Activated CD8-positive, alpha-beta T cell treated with anti-CD3 and anti-CD28 coated beads, Interleukin-2, amount 10 ng/mL, durations not matched to agents 7 days and 5 days (primary cell): ENCODE measurements around the gene SH3RF1. TPM values are rescaled to one million over a fixed set of nuclear protein-coding genes. Genes with fewer than 3 reads are reported as not detected.

Experiments
- ATAC-seq: fragments of 150-1000 bp; cut with Tn5 transposase; one replicate; pipeline ENCODE4 v1.10.0; 2021; ENCODE audit warnings: moderate library complexity
- CTCF ChIA-PET: fragments of 350-600 bp; sonication (Branson Sonifier 250); formaldehyde crosslinking; loops from one replicate; lab custom pipeline; 2021; ENCODE audit warnings: antibody characterized with exemption; lab: Charles Lee
- POLR2A ChIA-PET: fragments of 350-600 bp; sonication (Branson Sonifier 250); formaldehyde crosslinking; loops from one replicate; lab custom pipeline; 2021; ENCODE audit warnings: antibody characterized with exemption; lab: Charles Lee
- DNase-seq: peaks from one replicate; pipeline ENCODE4 v3.0.0-alpha.2; 2020
- H3K27ac Mint-ChIP-seq: one replicate; pipeline ENCODE4 v1.8.0; 2021; ENCODE audit warnings: mild to moderate bottlenecking, mixed read lengths
- H3K27me3 Mint-ChIP-seq: one replicate; pipeline ENCODE4 v1.8.0; 2021; ENCODE audit warnings: low read depth, mixed read lengths
- H3K36me3 Mint-ChIP-seq: one replicate; pipeline ENCODE4 v1.8.0; 2021; ENCODE audit warnings: low read depth, mixed read lengths
- H3K4me1 Mint-ChIP-seq: one replicate; pipeline ENCODE4 v1.8.0; 2021; ENCODE audit warnings: low read depth, mixed read lengths
- H3K4me3 Mint-ChIP-seq: one replicate; pipeline ENCODE4 v1.8.0; 2021; ENCODE audit warnings: mild to moderate bottlenecking, mixed read lengths
- H3K9me3 Mint-ChIP-seq: one replicate; pipeline ENCODE4 v1.8.0; 2022; ENCODE audit warnings: mixed read lengths; ENCODE audit not compliant: insufficient read depth
- total RNA-seq, 2 experiments: library from RNA; stranded (reverse); gene quantifications; one replicate each; pipeline ENCODE4 v1.2.3, GENCODE V29; 2021

The SH3RF1 gene
- total RNA-seq, 2 experiments from 2014 or later: 0.08 to 0.18 TPM

GRCh38 chr4:169256101-169256612 lies 14.6 kb downstream of the SH3RF1 start:
- Mint-ChIP-seq H3K36me3 (no peaks in the 10 kb centered on the region), H3K27ac (no peak overlapping the region), H3K4me3 (no peak overlapping the region), H3K4me1 (no peaks in the 10 kb centered on the region), H3K9me3 (no peaks in the 10 kb centered on the region), H3K27me3 (peaks cover 16% of the 10 kb centered on the region)
- ChIA-PET POLR2A (no interaction called here), CTCF (no interaction called here)
- DNase-seq: no peak
- no peak for ATAC-seq

GRCh38 chr4:169254546-169254983 lies 16.2 kb downstream of the SH3RF1 start:
- no peaks in the 10 kb centered on the region for H3K36me3 Mint-ChIP-seq
- no peak overlapping the region for H3K27ac Mint-ChIP-seq
- ChIA-PET CTCF (no interaction called here), POLR2A (no interaction called here)
- ATAC-seq (no peak), DNase-seq (no peak)
- H3K27me3 Mint-ChIP-seq: peaks cover 11% of the 10 kb centered on the region
- no peak overlapping the region for H3K4me3 Mint-ChIP-seq
- no peaks in the 10 kb centered on the region for H3K9me3 Mint-ChIP-seq
- H3K4me1 Mint-ChIP-seq: no peaks in the 10 kb centered on the region

GRCh38 chr4:169253904-169254303 lies 16.9 kb downstream of the SH3RF1 start:
- ChIA-PET CTCF (no interaction called here), POLR2A (no interaction called here)
- Mint-ChIP-seq H3K4me1 (no peaks in the 10 kb centered on the region), H3K27ac (no peak overlapping the region), H3K4me3 (no peak overlapping the region), H3K27me3 (peaks cover 8% of the 10 kb centered on the region), H3K9me3 (no peaks in the 10 kb centered on the region), H3K36me3 (no peaks in the 10 kb centered on the region)
- ATAC-seq: no peak
- no peak for DNase-seq

- H3K36me3 Mint-ChIP-seq: no peaks in the 10 kb centered on the region
- ChIA-PET POLR2A (no interaction called here), CTCF (no interaction called here)
- H3K4me1 Mint-ChIP-seq: no peaks in the 10 kb centered on the region
- H3K27me3 Mint-ChIP-seq: peaks cover 6% of the 10 kb centered on the region
- ATAC-seq (no peak), DNase-seq (no peak)
- H3K4me3 Mint-ChIP-seq: no peak overlapping the region
- H3K27ac Mint-ChIP-seq: no peak overlapping the region
- H3K9me3 Mint-ChIP-seq: no peaks in the 10 kb centered on the region
Observed at GRCh38 chr4:169253113-169253671, 17.6 kb downstream of the SH3RF1 start.

- Mint-ChIP-seq H3K4me1 (no peaks in the 10 kb centered on the region), H3K4me3 (no peak overlapping the region), H3K36me3 (no peaks in the 10 kb centered on the region), H3K27me3 (peaks cover 4% of the 10 kb centered on the region), H3K9me3 (no peaks in the 10 kb centered on the region), H3K27ac (no peak overlapping the region)
- ChIA-PET CTCF (no interaction called here), POLR2A (no interaction called here)
- no peak for ATAC-seq
- DNase-seq: no peak
Observed at GRCh38 chr4:169252339-169253112, 18.2 kb downstream of the SH3RF1 start.

GRCh38 chr4:169251291-169252235 lies 19.2 kb downstream of the SH3RF1 start:
- CTCF ChIA-PET: no interaction called here
- H3K27ac Mint-ChIP-seq: no peak overlapping the region
- ATAC-seq (no peak), DNase-seq (no peak)
- no peaks in the 10 kb centered on the region for H3K9me3 Mint-ChIP-seq
- H3K4me3 Mint-ChIP-seq: no peak overlapping the region
- peaks cover 4% of the 10 kb centered on the region for H3K27me3 Mint-ChIP-seq
- no peaks in the 10 kb centered on the region for H3K4me1 Mint-ChIP-seq
- POLR2A ChIA-PET: no interaction called here
- H3K36me3 Mint-ChIP-seq: no peaks in the 10 kb centered on the region

- H3K27ac Mint-ChIP-seq: no peak overlapping the region
- no peak overlapping the region for H3K4me3 Mint-ChIP-seq
- peaks cover 4% of the 10 kb centered on the region for H3K27me3 Mint-ChIP-seq
- no peak for ATAC-seq
- no peaks in the 10 kb centered on the region for H3K9me3 Mint-ChIP-seq
- ChIA-PET POLR2A (no interaction called here), CTCF (no interaction called here)
- DNase-seq: no peak
- no peaks in the 10 kb centered on the region for H3K4me1 Mint-ChIP-seq
- H3K36me3 Mint-ChIP-seq: no peaks in the 10 kb centered on the region
Observed at GRCh38 chr4:169250796-169251195, 20.0 kb downstream of the SH3RF1 start.

GRCh38 chr4:169249999-169250398 lies 20.8 kb downstream of the SH3RF1 start:
- Mint-ChIP-seq H3K9me3 (no peaks in the 10 kb centered on the region), H3K27ac (no peak overlapping the region), H3K27me3 (peaks cover 4% of the 10 kb centered on the region), H3K36me3 (no peaks in the 10 kb centered on the region), H3K4me3 (no peak overlapping the region), H3K4me1 (no peaks in the 10 kb centered on the region)
- DNase-seq (no peak), ATAC-seq (no peak)
- ChIA-PET CTCF (no interaction called here), POLR2A (no interaction called here)

GRCh38 chr4:169249214-169249973 lies 21.4 kb downstream of the SH3RF1 start:
- DNase-seq: no peak
- ATAC-seq: no peak
- H3K9me3 Mint-ChIP-seq: no peaks in the 10 kb centered on the region
- H3K4me1 Mint-ChIP-seq: no peaks in the 10 kb centered on the region
- H3K4me3 Mint-ChIP-seq: no peak overlapping the region
- peaks cover 2% of the 10 kb centered on the region for H3K27me3 Mint-ChIP-seq
- no peak overlapping the region for H3K27ac Mint-ChIP-seq
- ChIA-PET CTCF (no interaction called here), POLR2A (no interaction called here)
- H3K36me3 Mint-ChIP-seq: no peaks in the 10 kb centered on the region

- H3K27ac Mint-ChIP-seq: no peak overlapping the region
- no peaks in the 10 kb centered on the region for H3K27me3 Mint-ChIP-seq
- ATAC-seq (no peak), DNase-seq (no peak)
- H3K4me3 Mint-ChIP-seq: no peak overlapping the region
- no peaks in the 10 kb centered on the region for H3K9me3 Mint-ChIP-seq
- H3K4me1 Mint-ChIP-seq: no peaks in the 10 kb centered on the region
- ChIA-PET POLR2A (no interaction called here), CTCF (no interaction called here)
- H3K36me3 Mint-ChIP-seq: no peaks in the 10 kb centered on the region
Observed at GRCh38 chr4:169248645-169249044, 22.1 kb downstream of the SH3RF1 start.

- Mint-ChIP-seq H3K4me3 (no peak overlapping the region), H3K27ac (no peak overlapping the region), H3K4me1 (no peaks in the 10 kb centered on the region), H3K27me3 (peaks cover 4% of the 10 kb centered on the region), H3K36me3 (no peaks in the 10 kb centered on the region), H3K9me3 (no peaks in the 10 kb centered on the region)
- DNase-seq (no peak), ATAC-seq (no peak)
- ChIA-PET POLR2A (no interaction called here), CTCF (interaction anchor here (0.8 kb wide), 1 partner anchor 9 kb away, joined by 4 read pairs; no protein-coding TSS in a partner anchor)
Observed at GRCh38 chr4:169246957-169247396, 23.8 kb downstream of the SH3RF1 start.
